Measurements from ENCODE around the gene FHIT.

GRCh38 chr3:59766200-59766872, 1484.9 kb downstream of the FHIT start:
- TF ChIP-seq, protein P1, sequence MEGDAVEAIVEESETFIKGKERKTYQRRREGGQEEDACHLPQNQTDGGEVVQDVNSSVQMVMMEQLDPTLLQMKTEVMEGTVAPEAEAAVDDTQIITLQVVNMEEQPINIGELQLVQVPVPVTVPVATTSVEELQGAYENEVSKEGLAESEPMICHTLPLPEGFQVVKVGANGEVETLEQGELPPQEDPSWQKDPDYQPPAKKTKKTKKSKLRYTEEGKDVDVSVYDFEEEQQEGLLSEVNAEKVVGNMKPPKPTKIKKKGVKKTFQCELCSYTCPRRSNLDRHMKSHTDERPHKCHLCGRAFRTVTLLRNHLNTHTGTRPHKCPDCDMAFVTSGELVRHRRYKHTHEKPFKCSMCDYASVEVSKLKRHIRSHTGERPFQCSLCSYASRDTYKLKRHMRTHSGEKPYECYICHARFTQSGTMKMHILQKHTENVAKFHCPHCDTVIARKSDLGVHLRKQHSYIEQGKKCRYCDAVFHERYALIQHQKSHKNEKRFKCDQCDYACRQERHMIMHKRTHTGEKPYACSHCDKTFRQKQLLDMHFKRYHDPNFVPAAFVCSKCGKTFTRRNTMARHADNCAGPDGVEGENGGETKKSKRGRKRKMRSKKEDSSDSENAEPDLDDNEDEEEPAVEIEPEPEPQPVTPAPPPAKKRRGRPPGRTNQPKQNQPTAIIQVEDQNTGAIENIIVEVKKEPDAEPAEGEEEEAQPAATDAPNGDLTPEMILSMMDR (IDR thresholded peaks at IDR 0.05; ENCODE audit: insufficient read depth, low read length, poor library complexity, severe bottlenecking): no peak
- TF ChIP-seq EZH2phosphoT487 (conservative IDR thresholded peaks at IDR 0.05; ENCODE audit: low read length): no peak
